HepG2 (cell line): ENCODE data around the gene PCDHGA1. TPM values are rescaled to one million over a fixed set of nuclear protein-coding genes. Genes with fewer than 3 reads are reported as not detected.

Experiments
- ATAC-seq: fragments of 200-7000 bp; cut with Tn5 transposase; 3 replicates; pipeline ENCODE4 v1.9.1; 2020; ENCODE audit warnings: mild to moderate bottlenecking, moderate library complexity
- BruUV-seq: library from RNA; stranded (reverse); fragments of 400-500 nt; replicated peaks from 2 replicates; lab custom pipeline; 2021; lab: Mats Ljungman, UMichigan
- CTCF ChIA-PET: fragments of 300-600 bp; formaldehyde crosslinking; extraction: SDS; loops from one replicate; lab custom pipeline; 2021; ENCODE audit warnings: low total read pairs, inconsistent platforms, low intra/inter-chr PET ratio; lab: Yijun Ruan, JAX
- POLR2A ChIA-PET: fragments of 350-600 bp; sonication (Branson Sonifier 250); formaldehyde crosslinking; loops from one replicate; lab custom pipeline; 2020; ENCODE audit warnings: antibody characterized with exemption, inconsistent platforms; lab: Yijun Ruan, JAX
- DNase-seq: peaks from one replicate; pipeline ENCODE4 v3.0.0-alpha.2; 2015; ENCODE audit warnings: low spot score
- FAIRE-seq: peaks from 3 replicates; lab custom pipeline; 2011; peaks lifted over from hg19 to GRCh38; lab: Jason Lieb, UNC
- H2AFZ ChIP-seq: one replicate; pipeline ENCODE4 v1.6.1; 2011; ENCODE audit warnings: low read length, inconsistent platforms
- H3K27ac ChIP-seq: fragments of 300-600 bp; 3 replicates; pipeline ENCODE4 v1.8.0; 2011; ENCODE audit warnings: mixed run types, mild to moderate bottlenecking, mixed read lengths, low read length, inconsistent platforms; ENCODE audit not compliant: insufficient read depth; ENCODE audit errors: extremely low read length
- H3K27me3 ChIP-seq, 2 experiments: fragments of 200-600 bp in 1 of 2; 2 replicates in 1 of 2; 3 replicates in 1 of 2; pipeline versions ENCODE4 v1.6.0 to v1.8.0; 2011; ENCODE audit warnings: low read length in 2 of 2, mild to moderate bottlenecking in 2 of 2, moderate library complexity in 2 of 2, inconsistent platforms in 1 of 2; ENCODE audit not compliant: insufficient read depth in 2 of 2, control insufficient read depth in 1 of 2
- H3K36me3 ChIP-seq, 2 experiments: fragments of 200-600 bp in 1 of 2; replicated peaks in 1 of 2; 2 replicates in 1 of 2; 3 replicates in 1 of 2; pipeline versions ENCODE4 v1.5.1 to v1.8.0; 2011; ENCODE audit warnings: low read length in 2 of 2, inconsistent platforms in 1 of 2; ENCODE audit not compliant: insufficient read depth in 2 of 2, control insufficient read depth in 1 of 2
- H3K4me1 ChIP-seq: 2 replicates; pipeline ENCODE4 v1.5.1; 2012; ENCODE audit warnings: low read length, inconsistent platforms; ENCODE audit not compliant: insufficient read depth
- H3K4me2 ChIP-seq: 2 replicates; pipeline ENCODE4 v1.6.0; 2011; ENCODE audit warnings: low read depth, low read length, inconsistent platforms
- H3K4me3 ChIP-seq, 3 experiments: fragments of 200-600 bp in 1 of 3; sonication (generic), shearing (Covaris generic) in 1 of 3; replicated peaks in 1 of 3; 2 replicates each; pipeline ENCODE4 v1.5.1; 2011 to 2016; ENCODE audit warnings: low read length in 3 of 3, inconsistent platforms in 2 of 3, low read depth in 2 of 3, mild to moderate bottlenecking in 2 of 3, control low read depth in 1 of 3, mixed read lengths in 1 of 3; ENCODE audit not compliant: insufficient read depth in 1 of 3
- H3K79me2 ChIP-seq: one replicate; pipeline ENCODE4 v1.6.1; 2011; ENCODE audit warnings: low read length, inconsistent platforms; ENCODE audit not compliant: insufficient read depth
- H3K9ac ChIP-seq: 2 replicates; pipeline ENCODE4 v1.6.0; 2011; ENCODE audit warnings: mild to moderate bottlenecking, low read depth, low read length, inconsistent platforms; ENCODE audit not compliant: insufficient read depth
- H3K9me3 ChIP-seq: 2 replicates; pipeline ENCODE4 v1.5.1; 2012; ENCODE audit warnings: mild to moderate bottlenecking, low read length
- H4K20me1 ChIP-seq: 2 replicates; pipeline ENCODE4 v1.6.0; 2011; ENCODE audit warnings: inconsistent platforms, mild to moderate bottlenecking, low read length, moderate library complexity; ENCODE audit not compliant: insufficient read depth
- ATAD3A ChIP-seq: sonication (generic); formaldehyde crosslinking; IDR thresholded peaks from 2 replicates; pipeline ENCODE4 v1.4.0; 2020; ENCODE audit warnings: missing genetic modification reagents
- ATF1 ChIP-seq: IDR thresholded peaks from 2 replicates; pipeline ENCODE4 v1.6.1; 2016; ENCODE audit warnings: mild to moderate bottlenecking, control low read depth
- CHD4 ChIP-seq: fragments of 200-600 bp; sonication (generic); IDR thresholded peaks from 2 replicates; pipeline ENCODE4 v1.7.0; 2017; ENCODE audit warnings: mild to moderate bottlenecking, low read length, borderline replicate concordance
- CREB1 ChIP-seq, 2 experiments: fragments of 450-650 bp in 1 of 2; IDR thresholded peaks; 2 replicates each; pipeline ENCODE4 v1.6.1; 2016 to 2017; ENCODE audit warnings: control low read depth in 1 of 2, mild to moderate bottlenecking in 1 of 2, missing compliant biosample characterization in 1 of 2, missing genetic modification characterization in 1 of 2
- HOXA5 ChIP-seq: sonication (generic); formaldehyde crosslinking; IDR thresholded peaks from 2 replicates; pipeline ENCODE4 v1.4.0; 2020; ENCODE audit warnings: missing genetic modification reagents
- LBX2 ChIP-seq: sonication (generic); formaldehyde crosslinking; IDR thresholded peaks from 2 replicates; pipeline ENCODE4 v1.5.0; 2020; ENCODE audit warnings: missing genetic modification reagents, mild to moderate bottlenecking, borderline replicate concordance
- NFE2L1 ChIP-seq: sonication (generic); formaldehyde crosslinking; IDR thresholded peaks from 2 replicates; pipeline ENCODE4 v1.4.0; 2020; ENCODE audit warnings: missing genetic modification reagents, mild to moderate bottlenecking, borderline replicate concordance
- NFE2L2 ChIP-seq: fragments of 150-350 bp; IDR thresholded peaks from 2 replicates; pipeline ENCODE4 v1.6.1; 2014; ENCODE audit warnings: low read length
- RAD51 ChIP-seq: fragments of 450-650 bp; IDR thresholded peaks from 2 replicates; pipeline ENCODE4 v1.6.1; 2016; ENCODE audit warnings: borderline replicate concordance
- RXRA ChIP-seq: sonication (generic); formaldehyde crosslinking; IDR thresholded peaks from 2 replicates; pipeline ENCODE4 v1.5.1; 2020; ENCODE audit warnings: missing genetic modification reagents
- SMAD9 ChIP-seq: sonication (generic); formaldehyde crosslinking; IDR thresholded peaks from 2 replicates; pipeline ENCODE4 v1.5.1; 2020; ENCODE audit warnings: mild to moderate bottlenecking, missing genetic modification reagents
- SRSF4 ChIP-seq: fragments of 200-400 bp; formaldehyde crosslinking; IDR thresholded peaks from one replicate; pipeline ENCODE4 v1.6.1; 2018; ENCODE audit warnings: mild to moderate bottlenecking, low read depth, low read length, moderate library complexity; ENCODE audit not compliant: poor library complexity, severe bottlenecking
- ZNF263 ChIP-seq: sonication (generic); formaldehyde crosslinking; IDR thresholded peaks from 2 replicates; pipeline ENCODE4 v1.4.0; 2020; ENCODE audit warnings: missing genetic modification reagents
- ZNF3 ChIP-seq: IDR thresholded peaks from 2 replicates; pipeline ENCODE4 v1.7.0; 2017; ENCODE audit warnings: inconsistent platforms
- ZNF383 ChIP-seq: sonication (generic); formaldehyde crosslinking; IDR thresholded peaks from 2 replicates; pipeline ENCODE4 v1.4.0; 2020; ENCODE audit warnings: missing genetic modification reagents, mild to moderate bottlenecking, borderline replicate concordance
- ZNF562 ChIP-seq: sonication (generic); formaldehyde crosslinking; IDR thresholded peaks from 2 replicates; pipeline ENCODE4 v1.8.0; 2022; ENCODE audit warnings: missing genetic modification reagents, borderline replicate concordance
- ZNF788 ChIP-seq: sonication (generic); formaldehyde crosslinking; IDR thresholded peaks from 2 replicates; pipeline ENCODE4 v1.5.0; 2020; ENCODE audit warnings: mild to moderate bottlenecking, missing genetic modification reagents, borderline replicate concordance
- ZNF83 ChIP-seq: sonication (generic); formaldehyde crosslinking; IDR thresholded peaks from 2 replicates; pipeline ENCODE4 v1.4.0; 2020; ENCODE audit warnings: missing genetic modification reagents, mild to moderate bottlenecking, borderline replicate concordance
- WGBS: methylation state at CpG from one replicate; pipeline ENCODE4 v1.1.6; 2017; ENCODE audit warnings: low lambda C conversion rate; 5-methylcytosine and 5-hydroxymethylcytosine counted together
- in situ Hi-C: cut with HindIII; loops from 2 replicates; pipeline ENCODE4 v1.10.0; 2017; ENCODE audit warnings: low pct_unique_long_range_greater_than_20kb; ENCODE audit not compliant: extremely low pct_ligation_motif_present
- intact Hi-C: fragments of 100-400 bp; cut with micrococcal nuclease; formaldehyde crosslinking; loops from one replicate; pipeline ENCODE4 v1.10.0; 2022; ENCODE audit not compliant: unreplicated experiment
- polyA plus RNA-seq, 8 experiments: library from polyadenylated mRNA; depleted of rRNA in 3 of 8; stranded (reverse) in 7 of 8; unstranded in 1 of 8; fragments of >200 nt; fragmentation: Illumina TruSeq in 4 of 8; extraction: Trizol in 4 of 8; gene quantifications; 2 replicates each; pipeline versions ENCODE4 v1.2.1 to v1.2.3, GENCODE V29; 2011 to 2016; ENCODE audit warnings: low read depth in 4 of 8, missing spikeins in 1 of 8, mixed read lengths in 1 of 8; ENCODE audit not compliant: insufficient read depth in 1 of 8
- total RNA-seq, 5 experiments: library from RNA; depleted of rRNA; stranded (reverse); fragments of >200 nt; fragmentation: Illumina TruSeq; extraction: Trizol; gene quantifications; 2 replicates each; pipeline ENCODE4 v1.2.3, GENCODE V29; 2016; ENCODE audit warnings: low read depth in 1 of 5
- TF ChIP-seq, protein P1 (sequence below): sonication (generic); formaldehyde crosslinking; IDR thresholded peaks from 2 replicates; pipeline ENCODE4 v1.8.0; 2022; ENCODE audit warnings: missing genetic modification reagents, mild to moderate bottlenecking, borderline replicate concordance
- TF ChIP-seq, protein P2 (sequence below): sonication (generic); formaldehyde crosslinking; IDR thresholded peaks from 2 replicates; pipeline ENCODE4 v1.4.0; 2020; ENCODE audit warnings: low read depth, mild to moderate bottlenecking, missing genetic modification reagents
- TF ChIP-seq, protein P3 (sequence below): sonication (generic); formaldehyde crosslinking; IDR thresholded peaks from 2 replicates; pipeline ENCODE4 v1.4.0; 2020; ENCODE audit warnings: missing genetic modification reagents

PCDHGA1 gene
- total and polyA plus RNA-seq, 2 of the 13 experiments (the other 11 are each of a cell fraction or from before 2014, with no cell fraction given) = 0.31 to 0.40 TPM

DNA sequence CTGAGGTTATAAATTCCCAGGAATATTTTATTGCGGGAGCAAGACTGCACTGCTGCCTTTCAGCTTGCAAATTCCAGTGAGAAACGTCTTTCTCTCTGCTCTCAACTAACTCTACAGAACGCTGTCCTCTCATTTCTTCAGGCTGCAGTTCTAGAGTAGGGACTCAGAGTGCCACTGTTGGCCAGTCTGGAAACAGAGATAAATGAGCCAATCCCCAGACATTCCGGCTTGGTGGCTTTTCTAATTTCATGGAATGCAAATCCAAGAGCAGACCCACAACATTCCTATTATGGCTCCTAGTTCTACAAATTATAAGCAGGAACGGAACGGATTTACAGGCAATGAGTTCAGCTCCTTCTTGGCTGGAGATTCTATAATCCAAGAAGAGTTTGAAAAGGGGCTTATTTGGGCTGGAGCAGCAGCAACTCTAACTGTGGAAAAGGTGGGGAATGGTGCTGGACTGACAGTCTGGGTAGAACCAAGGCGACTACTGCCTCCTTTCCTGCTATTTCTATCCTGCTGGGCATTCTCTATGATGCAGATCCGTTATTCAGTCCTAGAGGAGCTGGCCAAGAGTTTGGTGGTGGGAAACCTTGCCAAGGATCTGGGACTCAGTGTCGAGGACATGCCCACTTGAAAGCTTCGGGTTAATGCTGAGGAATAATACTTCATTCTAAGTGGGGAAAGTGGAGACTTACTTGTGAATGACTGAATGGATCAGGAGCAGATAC, 109.3 kb downstream of the PCDHGA1 start (continued):
- no peak for TF ChIP-seq CREB1 (IDR thresholded peaks at IDR 0.05)
- no peak for TF ChIP-seq CREB1 (CRISPR knock-in tag; IDR thresholded peaks at IDR 0.05)

- H3K27me3 ChIP-seq = no peaks in the 10 kb centered on the region
- intact Hi-C loops (no loop called here), in situ Hi-C loops (no loop called here)
- ChIA-PET POLR2A (no interaction called here), CTCF (no interaction called here)
- H3K4me3 ChIP-seq = no peak overlapping the region
- WGBS = 34% methylated on average over 9 of the region's 9 CpGs
- TF ChIP-seq HOXA5 (CRISPR knock-in tag) (no peak), SMAD9 (CRISPR knock-in tag) (no peak), LBX2 (CRISPR knock-in tag) (no peak), ZNF263 (CRISPR knock-in tag) (no peak), RXRA (CRISPR knock-in tag) (no peak), ATAD3A (no peak), ZNF383 (CRISPR knock-in tag) (no peak), SRSF4 (no peak), NFE2L1 (CRISPR knock-in tag) (no peak), ZNF562 (CRISPR knock-in tag) (no peak), ZNF788 (CRISPR knock-in tag) (no peak), ATF1 (CRISPR knock-in tag) (no peak), NFE2L2 (no peak), CHD4 (no peak), ZNF83 (CRISPR knock-in tag) (no peak), ZNF3 (no peak), RAD51 (no peak)
- TF ChIP-seq, protein P1, sequence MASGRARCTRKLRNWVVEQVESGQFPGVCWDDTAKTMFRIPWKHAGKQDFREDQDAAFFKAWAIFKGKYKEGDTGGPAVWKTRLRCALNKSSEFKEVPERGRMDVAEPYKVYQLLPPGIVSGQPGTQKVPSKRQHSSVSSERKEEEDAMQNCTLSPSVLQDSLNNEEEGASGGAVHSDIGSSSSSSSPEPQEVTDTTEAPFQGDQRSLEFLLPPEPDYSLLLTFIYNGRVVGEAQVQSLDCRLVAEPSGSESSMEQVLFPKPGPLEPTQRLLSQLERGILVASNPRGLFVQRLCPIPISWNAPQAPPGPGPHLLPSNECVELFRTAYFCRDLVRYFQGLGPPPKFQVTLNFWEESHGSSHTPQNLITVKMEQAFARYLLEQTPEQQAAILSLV (CRISPR knock-in tag) = no peak
- TF ChIP-seq, protein P2, sequence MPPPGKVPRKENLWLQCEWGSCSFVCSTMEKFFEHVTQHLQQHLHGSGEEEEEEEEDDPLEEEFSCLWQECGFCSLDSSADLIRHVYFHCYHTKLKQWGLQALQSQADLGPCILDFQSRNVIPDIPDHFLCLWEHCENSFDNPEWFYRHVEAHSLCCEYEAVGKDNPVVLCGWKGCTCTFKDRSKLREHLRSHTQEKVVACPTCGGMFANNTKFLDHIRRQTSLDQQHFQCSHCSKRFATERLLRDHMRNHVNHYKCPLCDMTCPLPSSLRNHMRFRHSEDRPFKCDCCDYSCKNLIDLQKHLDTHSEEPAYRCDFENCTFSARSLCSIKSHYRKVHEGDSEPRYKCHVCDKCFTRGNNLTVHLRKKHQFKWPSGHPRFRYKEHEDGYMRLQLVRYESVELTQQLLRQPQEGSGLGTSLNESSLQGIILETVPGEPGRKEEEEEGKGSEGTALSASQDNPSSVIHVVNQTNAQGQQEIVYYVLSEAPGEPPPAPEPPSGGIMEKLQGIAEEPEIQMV = no peak
- TF ChIP-seq, protein P3, sequence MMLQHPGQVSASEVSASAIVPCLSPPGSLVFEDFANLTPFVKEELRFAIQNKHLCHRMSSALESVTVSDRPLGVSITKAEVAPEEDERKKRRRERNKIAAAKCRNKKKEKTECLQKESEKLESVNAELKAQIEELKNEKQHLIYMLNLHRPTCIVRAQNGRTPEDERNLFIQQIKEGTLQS (CRISPR knock-in tag) = no peak
- no peak for FAIRE-seq
- no peak for ATAC-seq
- H3K4me2 ChIP-seq = no peak overlapping the region
- no peaks in the 10 kb centered on the region for H3K9me3 ChIP-seq
- H3K36me3 ChIP-seq = no peaks in the 10 kb centered on the region
- no peaks in the 10 kb centered on the region for H4K20me1 ChIP-seq
- no peak overlapping the region for H3K27ac ChIP-seq
- no peaks in the 10 kb centered on the region for H3K4me1 ChIP-seq
- H3K79me2 ChIP-seq = no peaks in the 10 kb centered on the region
- BruUV-seq = no TSS peak
- no peak for DNase-seq
- H3K9ac ChIP-seq = no peak overlapping the region
- H2AFZ ChIP-seq = no peak overlapping the region
Observed at GRCh38 chr5:141440341-141440740, 110.0 kb downstream of the PCDHGA1 start.
